ENCODE results near the gene FBXL15.

FBXL15 gene

DNA sequence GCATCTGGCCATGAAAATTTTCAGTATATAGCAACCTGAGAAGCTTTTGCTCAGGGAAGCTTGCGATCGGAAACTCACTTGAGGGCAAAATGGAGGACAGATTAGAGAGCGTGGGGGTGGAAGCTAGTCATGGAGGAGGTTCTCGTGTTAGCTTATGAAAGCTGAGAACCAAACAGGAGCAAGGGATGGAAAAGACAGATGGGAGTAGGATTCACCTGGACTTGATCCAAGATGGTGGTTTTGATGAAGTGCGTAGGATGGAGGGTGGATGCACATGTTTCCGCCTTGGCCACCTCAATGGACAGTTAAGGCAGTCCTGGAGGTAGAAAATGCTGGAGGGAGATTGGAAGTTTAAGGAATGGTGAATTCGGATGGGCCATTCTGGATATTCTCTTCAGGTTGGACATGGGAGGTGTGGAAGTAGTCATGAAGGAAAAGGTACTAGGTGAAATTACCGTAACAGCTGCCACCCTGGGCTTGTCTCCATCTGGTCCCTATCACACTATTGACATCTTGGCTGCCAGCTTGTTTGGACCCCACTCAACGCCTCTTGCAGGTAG is 37.0 kb downstream of the FBXL15 start:
- DNase-seq = no peak

DNA sequence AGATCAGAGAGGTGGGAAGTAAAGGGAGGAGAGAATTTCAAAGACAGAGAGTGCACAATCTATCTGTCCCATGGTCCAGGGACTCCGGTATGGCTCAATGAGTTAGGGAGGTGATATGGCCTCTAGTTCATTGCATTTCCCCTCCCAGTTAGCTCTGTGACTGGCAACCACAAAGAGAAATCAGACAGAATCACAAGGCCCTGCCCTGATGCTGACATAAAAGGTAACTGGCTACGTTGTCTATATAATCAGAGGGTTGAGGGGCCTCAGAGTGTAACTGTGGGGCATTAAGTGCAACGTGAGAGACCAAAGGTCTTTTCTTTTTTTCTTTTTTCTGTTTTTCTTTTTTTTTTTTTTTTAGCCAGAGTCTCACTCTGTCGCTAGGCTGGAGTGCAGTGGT is 38.0 kb downstream of the FBXL15 start:
- no peak for DNase-seq

DNA sequence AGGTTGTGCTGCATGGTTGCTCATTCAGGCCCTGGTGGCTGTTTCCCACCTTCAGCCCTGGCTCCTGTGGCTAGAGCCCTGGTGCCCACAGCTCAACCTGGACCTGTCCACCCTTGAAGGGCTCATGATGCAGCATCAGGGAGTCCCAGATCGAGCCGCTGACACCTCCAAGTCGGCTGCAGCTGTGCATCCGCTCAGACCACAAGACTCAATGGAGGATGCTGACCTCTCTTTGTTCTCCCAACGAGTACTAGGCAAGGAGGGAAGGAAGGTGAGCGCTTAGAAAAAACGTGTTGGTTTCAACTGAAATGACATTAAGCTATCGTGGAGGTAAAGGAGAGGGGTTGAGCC is 40.2 kb downstream of the FBXL15 start:
- no peak for DNase-seq

DNA sequence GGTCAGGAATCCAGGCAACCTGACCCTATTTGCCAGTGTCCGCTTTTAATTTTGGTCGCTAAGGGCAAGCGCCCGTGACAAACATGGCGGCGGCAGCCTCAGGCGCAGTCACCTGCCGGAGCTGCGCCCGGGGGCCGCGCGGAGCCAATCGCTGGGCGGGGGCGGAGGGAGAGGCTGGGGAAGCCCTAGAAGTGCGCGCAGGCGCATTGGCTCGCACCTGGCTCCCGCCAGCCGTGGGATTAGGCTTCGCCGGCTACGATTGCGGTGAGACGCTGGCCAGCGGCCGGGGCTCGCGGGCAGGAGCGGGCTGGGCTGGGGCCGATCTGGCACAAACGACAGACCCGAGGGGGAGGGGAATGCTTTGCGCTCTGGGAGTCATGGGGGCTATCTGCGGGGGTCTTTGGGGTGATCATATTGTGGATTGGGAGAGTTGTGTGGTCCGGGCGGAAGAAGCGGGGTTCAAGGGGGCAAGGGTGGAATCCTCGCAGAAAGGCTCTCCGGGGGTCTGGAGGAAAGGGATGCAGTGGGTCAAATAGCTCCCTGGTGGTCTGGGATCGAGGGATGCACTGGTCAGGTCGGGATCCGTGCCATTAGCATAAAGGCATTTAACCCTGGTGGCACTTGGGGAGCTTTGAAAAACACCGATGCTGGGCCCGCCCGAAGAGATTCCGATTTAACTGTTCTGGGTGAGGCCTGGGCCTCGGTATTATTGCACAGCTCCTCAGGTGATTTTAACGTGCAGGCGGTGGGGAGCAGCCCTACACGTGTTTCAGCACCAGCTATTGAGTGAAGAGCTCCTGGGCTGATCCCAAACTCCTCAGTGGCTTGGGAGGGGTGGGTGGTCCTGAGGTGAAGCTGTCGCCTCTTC is 40.8 kb downstream of the FBXL15 start:
- DNase-seq = peak; percentile 92

DNA sequence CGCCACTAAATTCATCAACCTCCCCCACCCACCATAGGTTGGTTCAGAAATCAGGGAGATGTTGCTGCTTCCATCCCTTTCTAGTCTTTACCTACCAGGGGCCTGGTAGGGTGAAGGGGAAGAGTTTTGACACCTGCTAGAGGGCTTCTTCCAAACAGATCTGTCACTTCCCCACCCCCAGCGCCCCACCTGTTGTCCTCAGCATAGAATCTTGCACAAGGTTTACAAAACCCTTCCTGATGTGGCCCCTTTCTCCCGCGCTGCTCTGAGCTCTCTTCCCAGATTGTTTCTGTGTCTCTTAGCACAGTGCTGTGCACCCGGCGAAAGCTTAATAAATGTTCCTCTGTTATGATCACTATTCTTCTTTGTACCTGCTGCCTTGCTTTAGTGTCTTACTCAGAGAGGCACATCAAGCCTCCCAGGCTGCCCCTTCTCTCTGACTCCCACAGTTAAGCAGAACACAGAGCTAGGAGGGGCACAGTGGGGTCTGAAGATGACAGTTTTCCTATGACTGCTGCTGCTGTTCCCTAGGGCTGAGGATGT is 41.9 kb downstream of the FBXL15 start:
- DNase-seq = no peak

DNA sequence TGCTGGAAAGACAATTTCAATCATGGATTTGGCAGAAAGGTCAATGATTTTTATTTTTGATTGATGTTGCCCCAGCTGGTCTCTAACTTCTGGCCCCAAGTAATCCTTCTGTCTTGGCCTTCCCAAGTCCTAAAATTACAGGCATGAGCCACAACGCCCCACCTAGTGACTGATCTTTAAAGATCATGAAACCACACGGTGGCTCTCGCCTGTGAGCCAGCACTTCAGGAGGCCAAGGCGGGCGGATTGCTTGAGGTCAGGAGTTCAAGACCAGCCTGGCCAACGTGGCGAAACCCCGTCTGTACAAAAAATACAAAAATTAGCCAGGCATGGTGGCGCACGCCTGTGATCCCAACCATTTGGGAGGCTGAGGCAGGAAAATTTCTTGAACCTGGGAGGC is 43.3 kb downstream of the FBXL15 start:
- DNase-seq = no peak

DNA sequence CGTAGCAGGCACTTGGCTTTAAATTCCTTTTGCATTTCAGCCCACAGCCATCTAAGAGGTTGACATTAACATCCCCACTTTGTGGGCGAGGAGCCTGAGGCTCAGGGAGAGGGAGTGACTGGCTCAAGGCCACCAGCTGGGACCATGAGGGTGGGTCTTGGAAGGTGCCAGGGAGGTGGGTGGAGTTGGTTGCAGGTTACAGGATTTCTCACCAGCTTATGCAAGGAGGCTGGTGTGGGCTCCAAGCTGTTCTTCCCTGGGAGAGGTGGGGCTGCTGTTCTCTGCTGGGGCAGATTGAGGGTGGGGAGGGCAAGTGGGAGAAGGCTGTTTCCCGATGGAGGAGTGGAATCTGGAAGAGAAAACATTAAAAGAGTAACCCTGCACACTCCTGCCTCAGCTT is 44.8 kb downstream of the FBXL15 start:
- no peak for DNase-seq

DNA sequence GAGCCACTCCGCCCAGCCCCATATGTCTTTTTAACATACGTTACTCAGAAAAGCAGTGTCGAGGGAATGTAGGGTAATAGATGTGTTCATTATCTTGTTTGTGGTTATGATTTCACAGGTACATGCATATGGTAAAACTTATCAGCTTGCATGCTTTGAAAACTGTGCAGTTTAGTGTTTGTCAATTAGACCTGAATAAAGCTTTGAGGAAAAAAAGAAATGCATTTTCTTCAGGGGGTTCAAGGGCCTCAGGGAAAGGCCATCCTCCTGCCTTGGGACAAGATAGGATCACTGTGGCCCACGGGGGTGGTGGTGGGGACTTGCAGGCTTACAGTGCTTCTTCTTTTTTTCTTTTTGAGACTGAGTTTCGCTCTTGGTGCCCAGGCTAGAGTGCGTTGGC is 46.7 kb downstream of the FBXL15 start:
- DNase-seq = no peak

DNA sequence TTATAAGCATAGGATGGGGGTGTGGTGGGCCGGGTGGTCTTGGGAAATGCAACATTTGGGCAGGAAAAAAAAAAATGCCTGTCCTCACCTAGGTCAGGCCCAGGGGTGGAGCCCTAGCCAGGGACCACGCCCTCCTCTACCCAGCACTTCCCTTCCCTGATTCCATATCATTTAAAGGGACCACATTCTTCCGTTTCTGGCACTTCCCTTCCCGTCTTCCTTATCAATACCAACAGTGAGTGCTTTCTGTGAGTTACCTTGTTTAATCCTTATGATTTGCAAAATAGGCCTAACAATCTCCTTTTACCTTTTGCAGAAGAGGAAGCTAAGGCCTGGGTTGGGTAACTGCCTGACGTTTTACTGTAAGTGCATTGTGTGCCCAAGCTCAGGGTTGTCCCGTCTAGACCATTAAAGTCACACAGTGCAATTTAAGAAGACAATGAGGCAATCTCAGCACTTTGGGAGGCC is 47.4 kb downstream of the FBXL15 start:
- DNase-seq = no peak

DNA sequence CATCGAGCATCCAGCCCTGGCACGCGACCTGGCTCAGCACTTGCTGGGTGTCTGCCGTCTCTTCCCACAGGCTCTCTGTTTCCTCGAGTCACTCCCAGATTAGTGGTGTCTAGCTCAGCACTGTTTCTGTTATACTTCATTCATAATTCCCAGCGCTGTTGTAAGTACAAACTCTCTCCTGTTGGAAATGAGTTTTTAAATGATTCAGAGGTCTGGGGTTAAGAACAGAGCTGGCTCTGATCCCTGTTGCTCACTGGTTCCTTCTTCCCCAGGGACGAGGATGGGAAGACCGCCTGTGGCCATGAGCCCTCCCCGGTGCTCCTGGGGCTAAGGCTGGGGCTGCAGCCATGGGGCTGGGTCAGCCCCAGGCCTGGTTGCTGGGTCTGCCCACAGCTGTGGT is 48.0 kb downstream of the FBXL15 start:
- no peak for DNase-seq

DNA sequence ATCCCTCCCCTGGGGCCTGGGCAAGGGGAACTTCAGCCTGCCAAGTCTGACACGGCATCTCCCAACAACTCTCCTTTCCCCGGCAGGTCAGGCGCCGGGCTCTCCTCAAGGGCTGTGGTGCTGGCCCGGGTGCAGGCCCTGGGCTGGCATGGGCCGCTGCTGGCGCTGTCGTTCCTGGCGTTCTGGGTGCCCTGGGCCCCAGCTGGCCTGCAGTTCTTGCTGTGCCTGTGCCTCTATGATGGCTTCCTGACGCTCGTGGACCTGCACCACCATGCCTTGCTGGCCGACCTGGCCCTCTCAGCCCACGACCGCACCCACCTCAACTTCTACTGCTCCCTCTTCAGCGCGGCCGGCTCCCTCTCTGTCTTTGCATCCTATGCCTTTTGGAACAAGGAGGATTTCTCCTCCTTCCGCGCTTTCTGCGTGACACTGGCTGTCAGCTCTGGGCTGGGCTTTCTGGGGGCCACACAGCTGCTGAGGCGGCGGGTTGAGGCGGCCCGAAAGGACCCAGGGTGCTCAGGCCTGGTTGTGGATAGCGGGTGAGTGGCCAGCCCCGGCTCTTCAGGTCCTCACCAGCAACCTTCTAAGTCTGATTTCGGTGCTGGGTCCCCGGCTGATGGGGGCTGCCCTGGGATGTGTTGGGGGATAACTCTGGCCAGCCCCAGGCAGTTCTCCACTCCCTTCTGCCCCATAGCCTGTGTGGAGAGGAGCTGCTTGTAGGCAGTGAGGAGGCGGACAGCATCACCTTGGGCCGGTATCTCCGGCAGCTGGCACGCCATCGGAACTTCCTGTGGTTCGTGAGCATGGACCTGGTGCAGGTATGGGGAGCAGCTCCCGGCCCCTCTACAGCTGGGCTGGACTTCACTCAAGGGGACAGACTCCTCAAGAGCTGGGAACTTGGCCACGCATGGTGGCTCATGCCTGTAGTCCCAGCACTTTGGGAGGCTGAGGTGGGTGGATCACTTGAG is 50.2 kb downstream of the FBXL15 start:
- DNase-seq = no peak
